HG02588 (cell line): ENCODE measurements around the gene SLCO3A1.

Experiments used
- ATAC-seq: cut with Tn5 transposase; IDR thresholded peaks from one replicate; pipeline ENCODE4 v1.9.1; 2021; ENCODE audit warnings: mild to moderate bottlenecking, moderate library complexity; ENCODE audit not compliant: unreplicated experiment

The SLCO3A1 gene

GRCh38 chr15:91997163-91997562 lies 143.7 kb downstream of the SLCO3A1 start:
- ATAC-seq, result no peak

- ATAC-seq, result no peak
These were observed 147.2 kb downstream of the SLCO3A1 start for GRCh38 chr15:92000709-92001108.

GRCh38 chr15:92001307-92001706 lies 147.8 kb downstream of the SLCO3A1 start:
- no peak for ATAC-seq

GRCh38 chr15:92002666-92003065 lies 149.2 kb downstream of the SLCO3A1 start:
- ATAC-seq, result no peak

GRCh38 chr15:92003515-92004067 lies 150.1 kb downstream of the SLCO3A1 start:
- ATAC-seq, result no peak

- no peak for ATAC-seq
These were observed 151.6 kb downstream of the SLCO3A1 start for GRCh38 chr15:92005154-92005553.

- ATAC-seq, result no peak
These were observed 152.9 kb downstream of the SLCO3A1 start for GRCh38 chr15:92006186-92007028.

- no peak for ATAC-seq
These were observed 155.7 kb downstream of the SLCO3A1 start for GRCh38 chr15:92009162-92009561.

GRCh38 chr15:92011611-92012367 lies 158.3 kb downstream of the SLCO3A1 start:
- no peak for ATAC-seq

GRCh38 chr15:92012368-92012629 lies 158.8 kb downstream of the SLCO3A1 start:
- no peak for ATAC-seq

GRCh38 chr15:92012881-92013280 lies 159.4 kb downstream of the SLCO3A1 start:
- ATAC-seq, result no peak

GRCh38 chr15:92014281-92015030 lies 160.9 kb downstream of the SLCO3A1 start:
- ATAC-seq, result no peak

- no peak for ATAC-seq
These were observed 164.5 kb downstream of the SLCO3A1 start for GRCh38 chr15:92017882-92018534.

GRCh38 chr15:92018535-92019239 lies 165.2 kb downstream of the SLCO3A1 start:
- no peak for ATAC-seq

GRCh38 chr15:92019706-92020105 lies 166.2 kb downstream of the SLCO3A1 start:
- ATAC-seq, result no peak

- ATAC-seq, result no peak
These were observed 166.7 kb downstream of the SLCO3A1 start for GRCh38 chr15:92020207-92020606.

- ATAC-seq, result no peak
These were observed 167.3 kb downstream of the SLCO3A1 start for GRCh38 chr15:92020804-92021203.

- no peak for ATAC-seq
These were observed 168.3 kb downstream of the SLCO3A1 start for GRCh38 chr15:92021792-92022191.

- ATAC-seq, result no peak
These were observed 170.5 kb downstream of the SLCO3A1 start for GRCh38 chr15:92023965-92024364.

- ATAC-seq, result no peak
These were observed 172.3 kb downstream of the SLCO3A1 start for GRCh38 chr15:92025706-92026270.
